ENCODE measurements around the gene RAD18.

Gene RAD18

DNA sequence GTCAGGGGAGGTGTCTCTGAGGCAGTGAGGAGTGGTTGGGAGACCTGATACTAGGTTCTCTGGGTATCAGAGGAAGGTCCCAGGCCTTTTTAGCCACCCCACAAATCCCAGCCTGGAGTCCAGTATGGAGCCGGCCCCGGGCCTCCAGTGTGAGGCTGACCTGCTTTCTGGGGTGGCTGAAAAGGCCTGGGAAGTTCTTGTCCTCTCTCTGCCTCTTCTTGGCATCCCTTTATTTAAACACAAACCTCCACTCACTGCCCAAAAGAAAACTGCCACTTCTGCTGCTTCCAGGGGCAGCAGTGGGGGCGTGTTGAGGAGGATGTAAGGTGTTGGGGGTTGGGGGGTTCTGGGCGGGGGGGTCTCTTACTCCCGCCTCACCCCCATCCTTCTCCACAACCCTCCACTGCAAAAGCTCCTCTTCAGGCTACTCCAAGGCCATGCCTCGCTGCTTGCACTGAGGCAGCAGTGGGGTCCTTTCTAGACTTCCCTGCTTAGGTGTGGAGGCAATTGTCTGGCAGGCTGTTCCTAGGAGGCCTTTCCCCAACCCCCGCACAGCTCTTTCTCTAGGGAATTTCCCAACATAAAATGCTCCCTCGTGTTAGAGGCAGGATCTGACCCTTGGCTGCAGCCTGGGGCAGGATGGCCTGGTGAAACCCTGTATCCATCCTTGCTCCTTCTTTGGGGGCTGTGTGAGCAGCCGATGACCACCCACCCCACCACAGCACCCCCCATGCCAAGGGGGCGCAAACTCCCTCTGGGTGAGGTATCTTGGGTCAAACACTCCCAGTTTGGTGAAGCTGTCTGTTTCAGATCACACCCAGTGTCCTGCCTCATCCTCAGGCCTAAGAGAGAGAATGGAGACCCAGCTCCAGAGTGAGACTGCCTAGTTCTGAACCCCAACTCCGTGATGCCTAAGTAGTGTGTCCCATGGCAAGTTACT, 12.1 kb upstream of the RAD18 start:
- TF ChIP-seq, protein P1, sequence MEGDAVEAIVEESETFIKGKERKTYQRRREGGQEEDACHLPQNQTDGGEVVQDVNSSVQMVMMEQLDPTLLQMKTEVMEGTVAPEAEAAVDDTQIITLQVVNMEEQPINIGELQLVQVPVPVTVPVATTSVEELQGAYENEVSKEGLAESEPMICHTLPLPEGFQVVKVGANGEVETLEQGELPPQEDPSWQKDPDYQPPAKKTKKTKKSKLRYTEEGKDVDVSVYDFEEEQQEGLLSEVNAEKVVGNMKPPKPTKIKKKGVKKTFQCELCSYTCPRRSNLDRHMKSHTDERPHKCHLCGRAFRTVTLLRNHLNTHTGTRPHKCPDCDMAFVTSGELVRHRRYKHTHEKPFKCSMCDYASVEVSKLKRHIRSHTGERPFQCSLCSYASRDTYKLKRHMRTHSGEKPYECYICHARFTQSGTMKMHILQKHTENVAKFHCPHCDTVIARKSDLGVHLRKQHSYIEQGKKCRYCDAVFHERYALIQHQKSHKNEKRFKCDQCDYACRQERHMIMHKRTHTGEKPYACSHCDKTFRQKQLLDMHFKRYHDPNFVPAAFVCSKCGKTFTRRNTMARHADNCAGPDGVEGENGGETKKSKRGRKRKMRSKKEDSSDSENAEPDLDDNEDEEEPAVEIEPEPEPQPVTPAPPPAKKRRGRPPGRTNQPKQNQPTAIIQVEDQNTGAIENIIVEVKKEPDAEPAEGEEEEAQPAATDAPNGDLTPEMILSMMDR (IDR thresholded peaks at IDR 0.05; ENCODE audit: insufficient read depth, missing control alignments): no peak
- DNase-seq (ENCODE audit: insufficient read length, low spot score) (no peak), FAIRE-seq (no peak)

DNA sequence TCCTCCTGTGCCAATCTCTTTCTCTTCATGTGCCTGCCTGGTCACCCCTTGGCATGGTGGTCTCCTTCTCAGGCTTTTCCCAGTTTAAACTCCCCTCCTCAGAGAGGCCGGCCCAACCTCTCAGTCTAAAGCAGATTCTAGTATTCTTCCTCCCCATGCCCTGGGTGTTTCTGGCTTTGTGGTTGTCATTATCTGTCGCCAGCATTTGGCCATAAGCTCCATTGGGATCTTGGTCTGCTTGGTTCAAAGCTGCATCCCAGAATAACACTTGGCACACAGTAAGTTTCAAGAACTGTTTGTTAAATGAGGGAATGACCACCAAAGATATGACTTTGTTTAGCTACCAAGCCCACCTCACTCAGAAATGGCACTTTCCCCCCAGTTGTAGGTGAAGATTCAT, 11.2 kb upstream of the RAD18 start:
- no peak for DNase-seq (ENCODE audit: insufficient read length, low spot score)
- TF ChIP-seq, protein P1 (IDR thresholded peaks at IDR 0.05; ENCODE audit: insufficient read depth, missing control alignments): no peak
- FAIRE-seq: no peak

DNA sequence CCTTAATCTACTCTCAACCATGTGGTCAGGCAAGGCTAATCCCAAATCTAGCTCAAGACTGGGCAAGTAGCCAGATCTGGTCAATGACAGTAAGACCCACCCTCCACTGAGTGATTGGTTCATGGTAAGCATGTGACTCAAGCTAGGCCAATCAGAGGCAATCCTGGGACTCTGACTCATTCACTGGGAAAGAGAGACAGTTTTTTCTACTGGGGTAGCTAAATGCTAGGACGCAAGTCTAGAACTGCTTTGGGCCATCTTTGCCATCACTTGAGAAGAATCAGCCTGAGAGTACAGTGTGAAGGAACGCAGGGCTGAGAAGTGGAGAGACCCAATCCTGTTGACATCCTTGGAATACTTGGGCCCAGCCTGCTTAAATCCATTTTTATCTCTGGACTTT, 9.4 kb upstream of the RAD18 start:
- TF ChIP-seq, protein P1 (IDR thresholded peaks at IDR 0.05; ENCODE audit: insufficient read depth, missing control alignments): no peak
- no peak for DNase-seq (ENCODE audit: insufficient read length, low spot score)
- FAIRE-seq: no peak

DNA sequence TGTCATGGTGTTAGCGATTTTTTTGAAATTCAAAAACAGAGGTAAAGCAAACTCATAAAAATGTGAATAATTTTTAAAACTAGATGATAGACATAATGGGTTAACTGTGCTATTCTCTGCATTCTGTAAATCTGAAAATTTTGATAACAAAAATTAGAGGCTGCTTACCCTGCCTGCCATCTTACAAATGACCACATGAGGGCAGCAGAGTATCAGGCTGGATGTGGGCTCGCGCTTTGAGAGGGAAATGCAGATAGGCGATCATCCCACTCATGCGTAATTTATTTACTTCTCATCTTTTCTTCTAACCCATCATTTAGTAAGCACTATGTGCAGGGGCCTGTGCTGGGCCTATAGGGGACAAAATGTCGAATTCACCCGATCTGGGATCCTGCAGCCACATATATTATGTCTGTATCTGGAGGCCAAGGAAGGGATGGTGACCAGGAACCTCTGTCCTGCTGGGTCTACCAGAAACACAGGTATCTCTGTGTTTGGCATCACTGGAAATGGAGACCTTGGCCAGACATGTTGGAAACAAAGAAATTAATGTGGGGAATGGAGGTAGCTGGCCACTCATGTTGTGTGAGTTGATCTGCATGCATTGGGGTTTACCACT, 7.8 kb upstream of the RAD18 start:
- DNase-seq (ENCODE audit: insufficient read length, low spot score): no peak
- FAIRE-seq: peak; percentile 35
- TF ChIP-seq, protein P1 (IDR thresholded peaks at IDR 0.05; ENCODE audit: insufficient read depth, missing control alignments): peak; percentile 97

DNA sequence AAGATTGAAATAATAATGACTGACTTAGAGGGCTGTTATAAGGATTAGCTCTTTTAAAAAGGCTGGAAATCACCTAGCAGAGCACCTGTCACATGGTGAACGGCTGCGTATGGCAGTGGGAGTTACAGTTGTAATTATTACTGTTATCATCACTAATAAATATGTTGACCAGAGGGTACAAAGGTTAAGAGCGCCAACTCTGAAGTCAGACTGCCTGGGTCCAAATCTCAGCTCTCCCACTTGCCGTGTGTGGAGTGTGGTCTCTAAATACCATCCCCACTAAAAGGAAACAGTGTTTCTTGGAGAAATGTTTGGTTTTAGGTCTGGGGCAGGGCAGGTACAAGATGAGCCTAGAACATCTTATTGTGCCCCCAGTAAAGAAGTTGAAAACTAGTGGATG, 6.0 kb upstream of the RAD18 start:
- DNase-seq (ENCODE audit: insufficient read length, low spot score) (no peak), FAIRE-seq (no peak)
- TF ChIP-seq, protein P1 (IDR thresholded peaks at IDR 0.05; ENCODE audit: insufficient read depth, missing control alignments): no peak

DNA sequence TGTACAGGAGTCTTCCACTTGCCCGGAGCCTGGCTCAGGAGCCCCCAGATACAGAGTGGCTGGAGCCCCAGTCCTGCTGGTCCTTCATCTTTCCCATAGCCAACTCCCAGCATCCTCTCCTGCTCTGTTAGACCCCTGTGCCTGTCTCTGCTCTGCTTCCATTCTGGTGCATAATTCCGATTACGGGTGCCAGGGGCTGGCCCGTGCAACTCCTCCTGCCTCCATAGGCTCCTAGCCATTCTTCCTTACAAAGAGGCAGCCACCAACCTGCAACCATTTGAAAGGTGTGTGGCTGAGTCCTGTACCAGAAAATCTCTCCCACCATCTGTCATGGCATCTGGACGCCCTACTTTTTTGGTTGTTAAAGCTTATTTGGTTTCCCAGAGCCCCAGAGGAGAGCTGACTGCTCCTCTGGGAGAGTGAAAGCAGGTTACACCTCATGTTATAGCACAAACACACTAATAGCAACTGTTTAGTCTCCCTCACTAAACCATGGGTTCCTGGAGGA, 5.2 kb upstream of the RAD18 start:
- DNase-seq (ENCODE audit: insufficient read length, low spot score) (no peak), FAIRE-seq (no peak)
- TF ChIP-seq, protein P1 (IDR thresholded peaks at IDR 0.05; ENCODE audit: insufficient read depth, missing control alignments): no peak
